GM18505 (cell line): ENCODE results near the gene SLC22A23.

Experiments
- ATAC-seq: cut with Tn5 transposase; IDR thresholded peaks from one replicate; pipeline ENCODE4 v1.9.1; 2021; ENCODE audit not compliant: unreplicated experiment
- POLR2A ChIP-seq: IDR thresholded peaks from 4 replicates; pipeline ENCODE4 v1.6.1; 2011; ENCODE audit warnings: borderline replicate concordance; ENCODE audit not compliant: insufficient read depth, insufficient read length; ENCODE audit errors: extremely low read depth

SLC22A23 gene

DNA sequence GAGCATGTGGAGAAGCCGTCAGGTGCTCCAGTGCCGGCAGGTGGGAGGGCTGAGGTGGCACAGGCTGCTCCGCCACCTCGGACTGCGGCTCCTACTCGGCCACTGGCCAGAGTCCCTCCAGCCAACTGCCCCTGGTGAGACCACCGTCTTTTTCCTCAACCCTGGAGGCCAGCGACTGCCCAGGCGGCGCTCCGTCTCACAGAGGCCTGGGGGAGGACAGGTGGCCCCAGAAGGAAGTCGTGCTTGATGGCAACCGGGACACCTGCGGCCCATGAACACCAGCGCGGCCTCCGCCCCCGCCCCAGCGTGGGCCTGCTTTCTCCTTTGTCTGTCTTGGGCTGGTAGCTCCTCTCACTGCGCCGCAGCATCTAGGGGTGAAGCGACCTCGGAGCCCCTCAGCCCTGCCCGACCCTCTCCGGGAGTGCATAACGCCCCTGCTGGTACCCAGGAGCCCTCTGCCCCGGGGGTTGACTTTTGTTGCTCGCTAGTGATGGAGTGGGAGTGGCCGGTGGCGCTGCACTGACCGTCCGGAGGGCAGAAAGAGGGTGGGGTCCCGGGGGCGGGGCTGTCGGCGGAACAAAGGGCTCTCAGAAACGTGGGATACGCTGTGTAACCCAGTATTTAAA lies 228.7 kb downstream of the SLC22A23 start:
- ATAC-seq = no peak
- TF ChIP-seq POLR2A = no peak

DNA sequence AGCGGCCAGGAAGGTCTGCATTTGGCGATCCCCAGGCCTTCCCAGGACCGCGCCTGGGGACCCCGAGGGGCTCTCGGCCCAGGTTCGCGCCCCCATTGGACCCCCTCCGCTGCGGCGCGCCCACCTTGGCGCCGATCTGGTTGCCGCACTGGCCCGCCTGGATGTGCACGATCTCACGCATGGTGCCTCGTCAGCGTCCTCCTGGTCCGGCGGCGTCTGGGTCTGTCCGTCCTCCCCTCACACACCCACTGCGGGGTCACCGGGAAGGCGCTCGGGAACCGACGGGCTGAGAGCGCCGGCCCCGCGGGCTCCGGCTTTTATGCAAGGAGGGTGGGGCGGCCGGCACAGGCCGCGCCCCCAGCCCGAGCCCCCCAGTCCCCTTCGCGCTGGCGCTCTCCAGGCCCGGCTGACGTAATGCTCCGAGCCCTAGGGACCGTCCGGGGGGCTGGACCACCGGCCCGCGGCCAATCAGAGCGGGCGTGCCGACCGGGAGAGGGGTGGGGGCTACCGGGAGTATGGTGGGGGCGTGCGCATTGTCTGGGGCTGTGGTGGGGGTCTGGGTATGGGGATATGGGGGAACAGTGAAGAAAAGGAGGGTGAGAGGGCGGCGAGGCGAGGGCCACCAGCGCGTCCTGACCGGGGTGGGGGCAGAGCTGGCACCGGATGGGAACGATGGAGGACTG lies 229.3 kb downstream of the SLC22A23 start, which contains the start of gene TUBB2B:
TSS of gene TUBB2B (minus strand) at position 291 of the 683 bp plus-strand sequence. CDS start at position 181, 110 bp downstream.
- TF ChIP-seq POLR2A = peak; percentile 18
- no peak for ATAC-seq

DNA sequence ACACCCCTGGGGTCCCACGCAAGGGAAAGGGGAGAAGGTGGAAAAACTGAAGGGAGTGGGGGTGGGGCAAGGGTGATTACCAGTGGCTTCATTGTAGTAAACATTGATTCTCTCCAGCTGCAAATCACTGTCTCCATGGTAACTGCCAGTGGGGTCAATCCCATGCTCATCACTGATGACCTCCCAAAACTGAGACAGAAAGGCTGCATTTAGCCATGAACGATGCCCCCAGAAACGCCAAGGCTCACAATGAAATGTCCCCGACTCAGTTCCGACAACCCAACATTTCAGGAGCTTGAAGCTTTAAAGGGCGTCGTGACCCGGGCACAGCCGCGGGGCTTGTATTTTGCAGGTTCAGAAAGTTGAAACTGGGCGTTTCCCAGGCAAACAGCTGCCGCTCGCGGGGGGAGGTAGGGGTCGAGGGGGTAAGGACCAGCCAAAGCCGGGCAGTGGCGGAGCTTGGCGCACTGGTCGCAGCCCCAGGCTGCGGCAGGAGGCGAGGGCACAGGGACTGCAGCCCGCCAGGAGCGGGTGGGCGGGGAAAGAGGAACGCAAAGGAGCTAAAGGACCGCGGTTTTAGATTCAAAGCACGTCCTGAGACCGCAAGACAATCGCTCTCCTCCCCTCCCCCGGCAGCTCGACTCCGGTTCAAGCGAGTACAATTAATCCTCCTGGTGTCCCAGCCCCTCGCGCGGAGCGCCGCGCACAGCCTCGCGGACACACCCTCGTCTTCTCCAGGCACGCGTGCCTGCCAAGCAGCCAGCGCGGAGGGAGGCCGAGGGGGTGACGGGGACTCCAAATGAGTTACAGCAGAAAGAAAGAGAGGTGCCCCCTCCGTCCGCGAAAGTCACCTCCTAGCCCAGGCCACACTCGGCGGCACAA lies 230.1 kb downstream of the SLC22A23 start:
- ATAC-seq = no peak
- TF ChIP-seq POLR2A = no peak

DNA sequence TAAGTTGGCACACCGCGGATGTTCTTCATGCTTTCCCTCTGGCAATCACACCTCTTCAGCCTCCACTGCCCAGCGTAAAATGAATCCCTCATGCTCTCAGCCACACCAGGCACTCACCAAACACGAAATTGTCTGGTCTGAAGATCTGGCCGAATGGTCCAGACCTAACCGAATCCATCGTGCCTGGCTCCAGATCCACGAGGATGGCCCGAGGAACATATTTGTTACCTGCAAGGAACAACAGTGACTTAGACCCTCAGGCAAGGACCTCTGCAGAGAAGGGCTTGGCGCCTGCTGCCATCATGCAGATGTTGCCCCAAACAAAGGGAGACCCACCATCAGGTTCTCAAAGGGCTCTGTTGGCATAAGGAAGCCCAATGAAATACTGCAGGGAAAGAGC lies 230.8 kb downstream of the SLC22A23 start:
- ATAC-seq = no peak
- no peak for TF ChIP-seq POLR2A

DNA sequence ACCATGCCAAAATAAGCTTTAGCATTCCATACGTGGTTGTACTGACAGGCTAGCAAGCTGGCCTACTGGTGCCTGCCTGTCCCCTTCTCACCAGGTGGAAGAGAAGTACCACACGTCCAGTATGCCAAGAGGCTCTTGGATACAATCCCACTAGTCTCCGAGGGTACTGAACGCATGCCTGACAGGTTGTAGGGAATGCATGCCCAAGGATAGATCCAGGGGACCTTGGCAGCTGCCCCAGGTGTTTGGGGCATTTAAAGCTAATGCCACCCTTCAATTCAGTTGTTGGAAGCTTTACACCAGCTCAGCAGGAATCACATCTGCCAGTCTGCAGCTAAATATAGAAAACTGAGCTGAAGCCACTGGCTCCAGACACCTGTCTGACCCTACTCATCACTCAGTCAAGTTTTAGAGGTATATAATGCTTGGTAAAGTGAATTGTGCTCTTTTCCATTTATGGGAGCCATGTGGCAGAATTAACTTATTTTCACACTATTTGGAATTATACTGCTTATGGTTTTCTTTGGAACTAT lies 234.3 kb downstream of the SLC22A23 start:
- no peak for TF ChIP-seq POLR2A
- no peak for ATAC-seq

DNA sequence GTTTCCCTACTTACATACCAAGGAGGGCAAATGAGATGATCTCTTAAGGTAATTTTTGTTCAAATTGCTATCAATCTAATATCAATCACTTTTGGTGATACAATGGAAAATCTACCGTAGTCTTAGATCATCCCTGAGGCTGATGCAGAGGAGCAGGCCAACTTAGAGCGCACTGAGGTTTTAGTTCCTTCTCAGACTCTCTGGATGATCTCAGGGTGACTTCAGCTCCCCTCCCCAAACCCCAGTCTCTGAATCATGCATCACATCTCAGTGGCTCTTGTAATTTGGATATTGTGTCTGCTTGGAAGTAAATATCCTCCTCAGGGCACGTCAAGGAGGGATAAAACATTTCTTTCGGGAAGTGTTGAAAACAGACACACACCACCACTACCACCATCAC lies 235.3 kb downstream of the SLC22A23 start:
- no peak for ATAC-seq
- no peak for TF ChIP-seq POLR2A

DNA sequence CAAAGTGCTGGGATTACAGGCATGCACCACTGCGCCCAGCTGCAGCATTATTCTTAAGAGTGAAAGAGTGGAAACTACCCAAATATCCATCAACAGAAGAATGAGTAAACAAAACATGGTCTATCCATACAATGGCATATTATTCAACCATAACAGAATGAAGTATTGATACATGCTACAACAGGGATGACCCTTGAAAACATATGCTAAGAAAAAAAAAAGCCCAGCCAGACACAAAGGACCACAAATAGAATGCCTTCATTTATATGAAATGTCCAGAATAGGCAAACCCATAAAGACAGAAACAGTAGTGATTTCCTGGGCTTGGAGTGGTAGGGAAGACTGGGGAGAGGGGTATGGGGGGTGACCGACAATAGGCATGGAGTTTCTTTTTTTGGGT lies 236.5 kb downstream of the SLC22A23 start:
- TF ChIP-seq POLR2A = no peak
- ATAC-seq = no peak
